HepG2 (cell line): ENCODE measurements around the gene VAC14. TPM values are rescaled to one million over a fixed set of nuclear protein-coding genes. Genes with fewer than 3 reads are reported as not detected.

Experiments used
- CBX1 ChIP-seq: IDR thresholded peaks from one replicate; pipeline ENCODE4 v1.6.1; 2016; ENCODE audit warnings: antibody characterized with exemption, low read depth
- DBP ChIP-seq: sonication (generic); formaldehyde crosslinking; IDR thresholded peaks from 2 replicates; pipeline ENCODE4 v1.4.0; 2020; ENCODE audit warnings: missing genetic modification reagents; ENCODE audit errors: not compliant biosample characterization
- ETS1 ChIP-seq: sonication (generic); formaldehyde crosslinking; IDR thresholded peaks from 2 replicates; pipeline ENCODE4 v1.4.0; 2020; ENCODE audit warnings: missing genetic modification reagents
- FOXO1 ChIP-seq: sonication (generic); formaldehyde crosslinking; IDR thresholded peaks from 2 replicates; pipeline ENCODE4 v1.4.0; 2020; ENCODE audit warnings: missing genetic modification reagents
- GLMP ChIP-seq: sonication (generic); formaldehyde crosslinking; IDR thresholded peaks from 2 replicates; pipeline ENCODE4 v1.9.0; 2021; ENCODE audit warnings: missing genetic modification reagents, mild to moderate bottlenecking, borderline replicate concordance
- HMG20B ChIP-seq: conservative IDR thresholded peaks from 2 replicates; pipeline ENCODE4 v1.6.1; 2016; ENCODE audit warnings: missing genetic modification reagents, missing compliant biosample characterization
- KAT8 ChIP-seq: IDR thresholded peaks from 2 replicates; pipeline ENCODE4 v1.6.1; 2016; ENCODE audit warnings: missing genetic modification reagents, missing compliant biosample characterization
- MAFG ChIP-seq: sonication (generic); formaldehyde crosslinking; IDR thresholded peaks from 2 replicates; pipeline ENCODE4 v1.5.1; 2020; ENCODE audit warnings: mild to moderate bottlenecking, missing genetic modification reagents
- MXD3 ChIP-seq: IDR thresholded peaks from 2 replicates; pipeline ENCODE4 v1.6.1; 2016; ENCODE audit warnings: mild to moderate bottlenecking, missing biosample characterization, missing genetic modification reagents
- NKX3-1 ChIP-seq: sonication (generic); formaldehyde crosslinking; IDR thresholded peaks from 2 replicates; pipeline ENCODE4 v1.5.0; 2020; ENCODE audit warnings: missing genetic modification reagents
- SMAD3 ChIP-seq: sonication (generic); formaldehyde crosslinking; IDR thresholded peaks from 2 replicates; pipeline ENCODE4 v1.4.0; 2020; ENCODE audit warnings: missing genetic modification reagents
- SMYD3 ChIP-seq: sonication (generic); formaldehyde crosslinking; IDR thresholded peaks from 2 replicates; pipeline ENCODE4 v1.8.1; 2023; ENCODE audit warnings: mild to moderate bottlenecking, missing genetic modification reagents
- SP4 ChIP-seq: sonication (generic); formaldehyde crosslinking; IDR thresholded peaks from 2 replicates; pipeline ENCODE4 v1.8.1; 2023; ENCODE audit warnings: mild to moderate bottlenecking, missing genetic modification reagents
- SRSF9 ChIP-seq: fragments of 200-400 bp; formaldehyde crosslinking; IDR thresholded peaks from 2 replicates; pipeline ENCODE4 v1.6.1; 2018; ENCODE audit warnings: borderline replicate concordance, mild to moderate bottlenecking, low read depth, low read length; ENCODE audit not compliant: insufficient read depth, poor library complexity, severe bottlenecking
- STAG1 ChIP-seq: sonication (generic); formaldehyde crosslinking; IDR thresholded peaks from 2 replicates; pipeline ENCODE4 v1.4.0; 2020; ENCODE audit warnings: missing genetic modification reagents
- THYN1 ChIP-seq: sonication (generic); formaldehyde crosslinking; IDR thresholded peaks from 2 replicates; pipeline ENCODE4 v1.8.1; 2023; ENCODE audit warnings: low read depth, mild to moderate bottlenecking, moderate library complexity, missing genetic modification reagents, borderline replicate concordance
- TRIM22 ChIP-seq: fragments of 450-650 bp; IDR thresholded peaks from 2 replicates; pipeline ENCODE4 v1.6.1; 2017
- ZFP62 ChIP-seq: sonication (generic); formaldehyde crosslinking; IDR thresholded peaks from 2 replicates; pipeline ENCODE4 v1.4.0; 2020; ENCODE audit warnings: missing genetic modification reagents
- ZMYM4 ChIP-seq: sonication (generic); formaldehyde crosslinking; IDR thresholded peaks from 2 replicates; pipeline ENCODE4 v1.8.1; 2023; ENCODE audit warnings: mild to moderate bottlenecking, missing genetic modification reagents
- ZNF350 ChIP-seq: sonication (generic); formaldehyde crosslinking; IDR thresholded peaks from 2 replicates; pipeline ENCODE4 v1.4.0; 2020; ENCODE audit warnings: mild to moderate bottlenecking, low read depth, missing genetic modification reagents, borderline replicate concordance
- ZNF430 ChIP-seq: sonication (generic); formaldehyde crosslinking; IDR thresholded peaks from 2 replicates; pipeline ENCODE4 v1.9.0; 2021; ENCODE audit warnings: mild to moderate bottlenecking, missing genetic modification reagents
- ZNF432 ChIP-seq: sonication (generic); formaldehyde crosslinking; IDR thresholded peaks from 2 replicates; pipeline ENCODE4 v1.5.0; 2020; ENCODE audit warnings: missing genetic modification reagents, mild to moderate bottlenecking, borderline replicate concordance
- ZNF484 ChIP-seq: sonication (generic); formaldehyde crosslinking; IDR thresholded peaks from 2 replicates; pipeline ENCODE4 v1.5.1; 2020; ENCODE audit warnings: mild to moderate bottlenecking, low read depth, missing genetic modification reagents, borderline replicate concordance
- ZNF670 ChIP-seq: sonication (generic); formaldehyde crosslinking; IDR thresholded peaks from 2 replicates; pipeline ENCODE4 v1.8.0; 2022; ENCODE audit warnings: mild to moderate bottlenecking, missing genetic modification reagents, borderline replicate concordance
- ZNF883 ChIP-seq: sonication (generic); formaldehyde crosslinking; IDR thresholded peaks from 2 replicates; pipeline ENCODE4 v1.5.1; 2020; ENCODE audit warnings: mild to moderate bottlenecking, missing genetic modification reagents; ENCODE audit errors: not compliant biosample characterization
- ZZZ3 ChIP-seq: sonication (generic); formaldehyde crosslinking; IDR thresholded peaks from 2 replicates; pipeline ENCODE4 v1.4.0; 2020; ENCODE audit warnings: missing genetic modification reagents, mild to moderate bottlenecking, borderline replicate concordance
- polyA plus RNA-seq, 8 experiments: library from polyadenylated mRNA; depleted of rRNA in 3 of 8; stranded (reverse) in 7 of 8; unstranded in 1 of 8; fragments of >200 nt; fragmentation: Illumina TruSeq in 4 of 8; extraction: Trizol in 4 of 8; gene quantifications; 2 replicates each; pipeline versions ENCODE4 v1.2.1 to v1.2.3, GENCODE V29; 2011 to 2016; ENCODE audit warnings: low read depth in 4 of 8, missing spikeins in 1 of 8, mixed read lengths in 1 of 8; ENCODE audit not compliant: insufficient read depth in 1 of 8
- total RNA-seq, 5 experiments: library from RNA; depleted of rRNA; stranded (reverse); fragments of >200 nt; fragmentation: Illumina TruSeq; extraction: Trizol; gene quantifications; 2 replicates each; pipeline ENCODE4 v1.2.3, GENCODE V29; 2016; ENCODE audit warnings: low read depth in 1 of 5

VAC14 gene
- total and polyA plus RNA-seq, 2 of the 13 experiments (the other 11 are each of a cell fraction or from before 2014, with no cell fraction given), result 23.5 to 24.6 TPM

- TF ChIP-seq DBP (CRISPR knock-in tag), result no peak
- TF ChIP-seq NKX3-1 (CRISPR knock-in tag), result no peak
- no peak for TF ChIP-seq SMYD3 (CRISPR knock-in tag)
- TF ChIP-seq ZNF432, result no peak
- no peak for TF ChIP-seq SRSF9
- no peak for TF ChIP-seq MXD3 (CRISPR knock-in tag)
- no peak for TF ChIP-seq TRIM22
- no peak for TF ChIP-seq ZZZ3
- TF ChIP-seq CBX1, result no peak
- TF ChIP-seq ZNF430 (CRISPR knock-in tag), result peak; percentile 79
- TF ChIP-seq FOXO1 (CRISPR knock-in tag), result no peak; the same call in 1 of the 2 replicates
- no peak for TF ChIP-seq HMG20B (CRISPR knock-in tag)
- 0 out of 2 replicates have a peak, but pooled peaks have one; percentile 19 for TF ChIP-seq ZMYM4 (CRISPR knock-in tag)
- no peak for TF ChIP-seq ETS1 (CRISPR knock-in tag)
- no peak for TF ChIP-seq ZFP62 (CRISPR knock-in tag)
- TF ChIP-seq STAG1 (CRISPR knock-in tag), result no peak
- TF ChIP-seq ZNF484 (CRISPR knock-in tag), result no peak
- TF ChIP-seq ZNF350 (CRISPR knock-in tag), result no peak
- no peak for TF ChIP-seq SP4 (CRISPR knock-in tag)
- no peak for TF ChIP-seq GLMP (CRISPR knock-in tag)
- TF ChIP-seq MAFG (CRISPR knock-in tag), result no peak
- TF ChIP-seq KAT8 (CRISPR knock-in tag), result no peak
- no peak for TF ChIP-seq ZNF883 (CRISPR knock-in tag)
- no peak for TF ChIP-seq SMAD3 (CRISPR knock-in tag)
- TF ChIP-seq ZNF670 (CRISPR knock-in tag), result no peak
- no peak for TF ChIP-seq THYN1 (CRISPR knock-in tag)
Measured at GRCh38 chr16:70685938-70686375, 115.0 kb downstream of the VAC14 start, which contains the start of gene MTSS2 (continued).
